ENCODE data around the gene KCNA1.

DNA sequence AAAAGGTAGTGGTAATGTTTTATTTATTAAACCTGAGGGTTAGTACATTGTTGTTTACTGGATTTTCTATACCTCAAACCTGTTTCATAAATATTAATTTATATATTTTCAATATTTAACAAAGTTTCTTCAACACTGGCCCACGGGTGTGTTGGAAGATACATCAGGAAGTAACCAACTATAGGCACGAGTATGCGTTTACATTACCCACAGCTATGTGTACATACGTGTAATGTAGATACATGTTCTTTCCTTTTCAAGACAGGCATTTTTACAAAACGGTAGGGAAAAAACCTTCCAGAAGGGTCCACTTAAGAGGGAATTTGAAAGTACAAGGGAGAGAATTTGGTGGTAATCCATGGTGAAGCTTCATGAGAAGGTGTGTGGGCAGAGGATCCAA is 17.8 kb upstream of the KCNA1 start:
- TF ChIP-seq SRF (IDR thresholded peaks at IDR 0.05; ENCODE audit: low read depth) (no peak), SP1 (IDR thresholded peaks at IDR 0.05; ENCODE audit: low read depth) (no peak), EZH2phosphoT487 (IDR thresholded peaks at IDR 0.05; ENCODE audit: borderline replicate concordance) (no peak), EZH2 (IDR thresholded peaks at IDR 0.05) (no peak), YY1 (IDR thresholded peaks at IDR 0.05; ENCODE audit: extremely low read depth, insufficient replicate concordance, low read depth, low read length) (no peak), POLR2A (IDR thresholded peaks at IDR 0.05; ENCODE audit: borderline replicate concordance, extremely low read depth, insufficient read depth, insufficient read length) (no peak), ELF1 (IDR thresholded peaks at IDR 0.05; ENCODE audit: borderline replicate concordance, low read depth) (no peak), FOSL1 (IDR thresholded peaks at IDR 0.05; ENCODE audit: low read depth) (no peak), POLR2AphosphoS5 (IDR thresholded peaks at IDR 0.05; ENCODE audit: low read depth, low read length) (no peak)
- TF ChIP-seq, protein P1, sequence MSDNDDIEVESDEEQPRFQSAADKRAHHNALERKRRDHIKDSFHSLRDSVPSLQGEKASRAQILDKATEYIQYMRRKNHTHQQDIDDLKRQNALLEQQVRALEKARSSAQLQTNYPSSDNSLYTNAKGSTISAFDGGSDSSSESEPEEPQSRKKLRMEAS (IDR thresholded peaks at IDR 0.05): no peak
- TF ChIP-seq, protein P2, sequence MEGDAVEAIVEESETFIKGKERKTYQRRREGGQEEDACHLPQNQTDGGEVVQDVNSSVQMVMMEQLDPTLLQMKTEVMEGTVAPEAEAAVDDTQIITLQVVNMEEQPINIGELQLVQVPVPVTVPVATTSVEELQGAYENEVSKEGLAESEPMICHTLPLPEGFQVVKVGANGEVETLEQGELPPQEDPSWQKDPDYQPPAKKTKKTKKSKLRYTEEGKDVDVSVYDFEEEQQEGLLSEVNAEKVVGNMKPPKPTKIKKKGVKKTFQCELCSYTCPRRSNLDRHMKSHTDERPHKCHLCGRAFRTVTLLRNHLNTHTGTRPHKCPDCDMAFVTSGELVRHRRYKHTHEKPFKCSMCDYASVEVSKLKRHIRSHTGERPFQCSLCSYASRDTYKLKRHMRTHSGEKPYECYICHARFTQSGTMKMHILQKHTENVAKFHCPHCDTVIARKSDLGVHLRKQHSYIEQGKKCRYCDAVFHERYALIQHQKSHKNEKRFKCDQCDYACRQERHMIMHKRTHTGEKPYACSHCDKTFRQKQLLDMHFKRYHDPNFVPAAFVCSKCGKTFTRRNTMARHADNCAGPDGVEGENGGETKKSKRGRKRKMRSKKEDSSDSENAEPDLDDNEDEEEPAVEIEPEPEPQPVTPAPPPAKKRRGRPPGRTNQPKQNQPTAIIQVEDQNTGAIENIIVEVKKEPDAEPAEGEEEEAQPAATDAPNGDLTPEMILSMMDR (IDR thresholded peaks at IDR 0.05 in 2 of 3, conservative IDR thresholded peaks at IDR 0.05 in 1 of 3; ENCODE audit: borderline replicate concordance in 1 of 3, insufficient read depth in 1 of 3, low read depth in 2 of 3, low read length in 2 of 3): no peak
